Raji (cell line): ENCODE measurements around the gene ATP5F1B.

Experiments used
- POLR2A ChIP-seq: IDR thresholded peaks from 2 replicates; pipeline ENCODE4 v1.6.1; 2011; ENCODE audit warnings: low read depth, low read length, control low read depth; ENCODE audit not compliant: insufficient read depth

ATP5F1B gene

GRCh38 chr12:56633468-56634241 is 12.1 kb downstream of the ATP5F1B start:
- no peak for TF ChIP-seq POLR2A

- no peak for TF ChIP-seq POLR2A
Observed at GRCh38 chr12:56632701-56633467, 12.9 kb downstream of the ATP5F1B start.

- TF ChIP-seq POLR2A: no peak; the same call in 1 of the 2 replicates
Observed at GRCh38 chr12:56631790-56632700, 13.7 kb downstream of the ATP5F1B start.

GRCh38 chr12:56630180-56630632 is 15.6 kb downstream of the ATP5F1B start, which contains the start of gene BAZ2A:
Gene BAZ2A, minus strand, starts transcription at chr12:56630326. Its CDS starts 12,796 bp downstream, at chr12:56617530.
- TF ChIP-seq POLR2A: peak; percentile 43; the same call in 1 of the 2 replicates

- no peak for TF ChIP-seq POLR2A
Observed at GRCh38 chr12:56629459-56630179, 16.2 kb downstream of the ATP5F1B start.

GRCh38 chr12:56628671-56629458 is 16.9 kb downstream of the ATP5F1B start:
- no peak; the same call in 1 of the 2 replicates for TF ChIP-seq POLR2A

GRCh38 chr12:56626701-56627100 is 19.1 kb downstream of the ATP5F1B start:
- TF ChIP-seq POLR2A: no peak

GRCh38 chr12:56622535-56622934 is 23.2 kb downstream of the ATP5F1B start:
- TF ChIP-seq POLR2A: no peak

- no peak for TF ChIP-seq POLR2A
Observed at GRCh38 chr12:56616925-56617324, 28.9 kb downstream of the ATP5F1B start.

GRCh38 chr12:56616244-56616643 is 29.5 kb downstream of the ATP5F1B start:
- no peak for TF ChIP-seq POLR2A

GRCh38 chr12:56614627-56615026 is 31.2 kb downstream of the ATP5F1B start:
- no peak for TF ChIP-seq POLR2A

- no peak for TF ChIP-seq POLR2A
Observed at GRCh38 chr12:56604355-56604754, 41.4 kb downstream of the ATP5F1B start.

- TF ChIP-seq POLR2A: no peak
Observed at GRCh38 chr12:56602239-56602638, 43.5 kb downstream of the ATP5F1B start.
